HG03097 (cell line): Measurements from ENCODE around the gene GOLGA6L4.
"Not testable (repeated sequence)": the region's sequence is repeated elsewhere in the genome, so short reads cannot be mapped to it uniquely, and the experiment has no call there.

Source experiments
- ATAC-seq: cut with Tn5 transposase; IDR thresholded peaks from one replicate; pipeline ENCODE4 v1.9.1; 2021; ENCODE audit not compliant: unreplicated experiment, low FRiP score

The GOLGA6L4 gene, protein sequence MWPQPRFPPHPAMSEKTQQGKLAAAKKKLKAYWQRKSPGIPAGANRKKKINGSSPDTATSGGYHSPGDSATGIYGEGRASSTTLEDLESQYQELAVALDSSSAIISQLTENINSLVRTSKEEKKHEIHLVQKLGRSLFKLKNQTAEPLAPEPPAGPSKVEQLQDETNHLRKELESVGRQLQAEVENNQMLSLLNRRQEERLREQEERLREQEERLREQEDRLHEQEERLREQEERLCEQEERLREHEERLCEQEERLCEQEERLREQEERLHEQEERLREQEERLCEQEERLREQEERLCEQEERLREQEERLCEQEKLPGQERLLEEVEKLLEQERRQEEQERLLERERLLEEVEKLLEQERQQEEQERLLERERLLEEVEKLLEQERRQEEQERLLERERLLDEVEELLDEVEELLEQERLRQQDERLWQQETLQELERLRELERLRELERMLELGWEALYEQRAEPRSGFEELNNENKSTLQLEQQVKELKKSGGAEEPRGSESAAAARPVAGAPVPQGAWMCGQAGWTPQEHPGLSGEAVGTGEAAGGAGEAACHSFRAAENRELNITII

DNA sequence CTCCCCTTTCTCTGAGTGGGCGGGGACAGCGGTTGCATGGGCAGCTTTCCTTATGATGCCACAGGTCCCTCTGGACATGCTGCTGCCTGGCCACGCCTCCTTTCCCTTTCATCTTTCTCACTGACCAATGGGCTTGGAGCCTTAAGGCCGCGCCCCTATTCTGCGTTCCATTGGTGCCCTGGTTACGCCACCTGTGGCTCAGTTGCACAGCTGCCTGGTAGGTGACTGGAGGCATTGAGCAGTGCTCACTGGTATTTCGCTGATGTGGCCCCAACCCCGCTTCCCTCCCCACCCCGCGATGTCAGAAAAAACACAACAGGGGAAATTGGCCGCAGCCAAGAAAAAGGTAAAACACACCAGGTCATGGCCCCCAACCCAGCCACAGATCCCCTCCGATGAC lies at the start of gene GOLGA6L4:
Gene GOLGA6L4, plus strand, starts transcription at position 201 of the 400 bp plus-strand sequence. Its CDS starts 62 bp downstream, at position 263.
- not testable (repeated sequence) for ATAC-seq

DNA sequence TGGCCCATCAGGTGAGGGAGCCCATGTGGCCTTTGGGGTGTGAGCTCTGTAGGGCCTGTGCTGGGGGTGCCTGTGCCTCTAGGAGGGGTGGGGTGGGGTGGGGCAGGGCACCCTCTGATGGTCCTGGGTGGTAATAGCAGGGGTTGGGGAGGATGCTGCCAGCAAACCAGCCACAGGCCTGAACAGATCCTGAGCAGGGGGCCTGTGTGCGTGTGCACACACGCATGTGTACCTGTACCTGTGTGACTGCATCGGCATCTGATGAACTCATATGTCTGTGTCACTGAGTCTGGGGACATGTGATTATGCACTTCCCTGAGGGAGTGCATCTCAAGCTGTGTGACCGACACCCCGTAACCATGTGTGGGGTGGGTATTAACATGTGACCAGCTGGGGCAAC lies 42.6 kb upstream of the GOLGA6L4 start:
- ATAC-seq = not testable (repeated sequence)

GRCh38 chr15:84195603-84196002 lies 40.0 kb upstream of the GOLGA6L4 start:
- ATAC-seq = not testable (repeated sequence)

DNA sequence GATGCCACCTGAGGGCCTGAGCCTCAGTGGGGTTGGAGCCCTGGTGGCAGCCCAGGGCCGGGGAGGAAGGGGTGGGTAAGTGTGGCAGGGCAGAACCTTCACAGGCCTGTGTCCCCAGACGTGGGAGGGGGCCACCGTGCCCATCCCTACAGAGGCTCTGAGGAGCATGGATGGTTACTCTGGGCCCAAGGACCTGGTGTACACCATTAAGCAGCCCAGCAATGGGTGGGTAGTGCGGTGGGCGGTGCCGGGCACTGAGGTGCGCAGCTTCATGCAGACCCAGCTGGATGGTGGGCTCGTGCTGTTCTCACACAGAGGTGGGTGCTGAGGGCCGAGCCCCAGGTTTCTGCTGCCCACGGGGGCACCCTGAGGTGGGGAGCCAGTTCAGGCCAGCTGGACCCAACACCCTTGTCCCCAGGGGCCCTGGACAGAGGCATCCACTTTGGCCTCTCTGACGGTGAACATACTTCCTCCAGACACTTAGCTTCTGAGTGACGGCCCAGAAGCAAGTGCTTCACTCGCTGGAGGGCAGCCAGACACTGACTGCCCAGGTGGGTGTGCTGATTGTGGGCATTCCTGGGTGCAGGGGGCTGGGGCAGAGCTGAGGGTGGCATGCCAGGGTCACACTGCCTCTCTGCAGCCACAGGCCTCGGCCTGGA lies 38.9 kb upstream of the GOLGA6L4 start:
- ATAC-seq = not testable (repeated sequence)

DNA sequence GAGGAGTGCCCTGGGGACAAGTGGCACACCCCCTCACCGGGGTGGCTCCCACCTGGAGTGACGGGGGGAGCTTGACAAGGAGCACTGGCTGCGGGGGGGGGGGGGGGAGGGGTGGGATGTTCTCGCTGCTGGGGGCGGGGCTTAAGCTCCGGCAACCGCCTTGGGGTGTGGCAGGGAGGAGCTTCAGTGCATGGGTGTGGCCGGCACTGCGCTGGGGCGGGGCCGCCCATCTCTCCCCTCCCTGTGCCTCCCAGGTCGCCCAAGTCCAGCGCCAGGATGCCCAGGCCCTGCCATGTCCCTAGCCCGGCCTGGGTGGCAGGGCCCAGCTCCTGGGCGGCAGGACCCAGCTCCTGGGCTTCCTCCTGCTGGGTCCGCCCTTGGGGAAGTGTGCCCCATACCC lies 35.7 kb upstream of the GOLGA6L4 start:
- ATAC-seq = not testable (repeated sequence)

DNA sequence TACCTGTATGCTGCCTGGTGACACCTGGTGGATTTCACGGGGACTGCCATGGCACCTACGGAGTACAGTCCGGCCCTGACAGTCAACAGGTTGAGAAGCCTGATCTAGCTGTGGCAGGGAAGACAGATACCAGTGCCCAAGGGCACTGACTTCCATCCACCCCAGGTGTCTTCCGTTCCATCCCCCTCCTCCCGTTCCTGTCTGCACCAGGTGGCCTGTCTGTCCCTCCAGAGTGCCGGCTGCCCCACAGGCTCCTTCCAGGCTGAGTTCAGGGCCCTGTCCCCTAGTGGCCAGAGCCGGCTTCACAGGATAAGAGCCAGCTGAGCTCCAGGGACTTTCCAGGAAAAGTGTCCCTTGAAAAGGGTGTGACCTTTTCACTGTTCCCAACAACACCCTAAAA lies 10.9 kb downstream of the GOLGA6L4 start:
- not testable (repeated sequence) for ATAC-seq
